ENCODE data around the gene MBOAT2. TPM values are rescaled to one million over a fixed set of nuclear protein-coding genes. Genes with fewer than 3 reads are reported as not detected.

MBOAT2 gene
- total RNA-seq, 2 donors from 2014 or later: 5.2 to 5.8 TPM

GRCh38 chr2:8802741-8803140 lies 200.7 kb downstream of the MBOAT2 start:
- Histone ChIP-seq H3K27me3 (no peaks in the 10 kb centered on the region), H3K4me3 (no peak overlapping the region), H3K9me3 (no peaks in the 10 kb centered on the region), H3K4me1 (peaks cover 0 to 28% of the 10 kb centered on the region in 2 donors), H3K36me3 (peaks cover 28% of the 10 kb centered on the region), H3K27ac (no peak overlapping the region)
- TF ChIP-seq, protein P1, sequence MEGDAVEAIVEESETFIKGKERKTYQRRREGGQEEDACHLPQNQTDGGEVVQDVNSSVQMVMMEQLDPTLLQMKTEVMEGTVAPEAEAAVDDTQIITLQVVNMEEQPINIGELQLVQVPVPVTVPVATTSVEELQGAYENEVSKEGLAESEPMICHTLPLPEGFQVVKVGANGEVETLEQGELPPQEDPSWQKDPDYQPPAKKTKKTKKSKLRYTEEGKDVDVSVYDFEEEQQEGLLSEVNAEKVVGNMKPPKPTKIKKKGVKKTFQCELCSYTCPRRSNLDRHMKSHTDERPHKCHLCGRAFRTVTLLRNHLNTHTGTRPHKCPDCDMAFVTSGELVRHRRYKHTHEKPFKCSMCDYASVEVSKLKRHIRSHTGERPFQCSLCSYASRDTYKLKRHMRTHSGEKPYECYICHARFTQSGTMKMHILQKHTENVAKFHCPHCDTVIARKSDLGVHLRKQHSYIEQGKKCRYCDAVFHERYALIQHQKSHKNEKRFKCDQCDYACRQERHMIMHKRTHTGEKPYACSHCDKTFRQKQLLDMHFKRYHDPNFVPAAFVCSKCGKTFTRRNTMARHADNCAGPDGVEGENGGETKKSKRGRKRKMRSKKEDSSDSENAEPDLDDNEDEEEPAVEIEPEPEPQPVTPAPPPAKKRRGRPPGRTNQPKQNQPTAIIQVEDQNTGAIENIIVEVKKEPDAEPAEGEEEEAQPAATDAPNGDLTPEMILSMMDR (IDR thresholded peaks at IDR 0.05): no peak
- no peak for DNase-seq (ENCODE audit: low spot score)

Other genes starting within 250 kb of the MBOAT2 start
- gene KIDINS220, start 166.1 kb downstream of the MBOAT2 start, total RNA-seq: 10 to 100 TPM; 36.1 to 49.9 TPM
- gene ASAP2, start 203.1 kb upstream of the MBOAT2 start, total RNA-seq: 10 to 100 TPM; 13.2 to 20.3 TPM

All from right atrium auricular region (tissue), 2 donors.